ENCODE results near the gene UBE2I.

GRCh38 chr16:1362807-1363206 lies 53.4 kb downstream of the UBE2I start:
- TF ChIP-seq POLR2A (IDR thresholded peaks at IDR 0.05) (no peak), CTCF (IDR thresholded peaks at IDR 0.05) (no peak), EP300 (IDR thresholded peaks at IDR 0.05) (no peak)
